SK-N-DZ (cell line): ENCODE data around the gene CAMKMT.

Experiments
- DNase-seq: peaks from one replicate; pipeline ENCODE4 v3.0.0-alpha.2; 2015; ENCODE audit warnings: low spot score

Gene CAMKMT

DNA sequence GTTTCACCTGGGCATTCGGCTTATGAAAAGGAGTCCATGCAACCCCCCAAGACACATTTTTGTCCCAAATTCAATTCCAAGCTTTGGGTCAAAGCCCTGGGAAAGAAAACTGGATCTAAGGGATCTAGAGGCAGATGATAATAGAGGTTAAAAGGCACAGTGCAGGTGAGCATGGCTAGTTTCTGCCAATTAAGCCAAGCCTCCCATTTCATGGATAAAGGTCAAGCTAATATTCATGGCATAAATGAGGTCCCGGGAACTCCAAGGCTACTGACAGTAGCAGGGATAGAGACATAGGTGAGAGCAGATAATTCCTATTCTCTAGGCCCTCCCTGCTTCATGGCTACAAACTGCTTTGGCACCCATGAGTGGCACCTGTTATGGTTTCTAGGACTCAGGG lies 83.1 kb downstream of the CAMKMT start:
- no peak for DNase-seq

DNA sequence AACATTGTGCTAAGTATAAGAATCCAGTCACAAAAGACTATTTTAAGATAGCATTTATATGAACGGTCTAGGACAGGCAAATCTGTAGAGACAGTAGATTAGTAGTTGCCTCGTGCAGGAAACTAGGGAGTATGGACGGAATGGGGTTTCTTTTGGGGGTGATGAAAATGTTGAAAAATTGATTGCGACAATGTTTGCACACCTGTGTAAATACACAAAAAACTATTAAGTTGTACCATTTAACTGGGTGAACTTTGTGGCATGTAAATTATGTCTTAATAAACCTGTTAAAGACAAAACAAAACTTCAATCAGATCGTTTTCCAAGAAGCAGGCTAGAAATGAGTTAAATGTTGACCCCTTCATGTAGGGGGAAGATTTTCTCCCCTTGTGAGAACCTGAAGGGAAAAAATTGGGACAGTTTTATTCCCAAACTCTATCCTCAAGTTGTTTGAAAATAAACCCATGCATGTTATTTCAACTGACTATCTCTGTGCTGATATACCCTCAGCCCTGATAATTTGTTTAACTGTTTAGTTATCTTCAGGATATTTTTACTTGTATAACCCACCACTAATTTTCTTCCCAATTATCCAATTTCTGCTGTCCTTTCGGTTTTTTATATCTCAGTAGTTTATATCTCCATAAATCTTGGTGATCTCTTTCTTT lies 87.2 kb downstream of the CAMKMT start:
- DNase-seq: no peak

DNA sequence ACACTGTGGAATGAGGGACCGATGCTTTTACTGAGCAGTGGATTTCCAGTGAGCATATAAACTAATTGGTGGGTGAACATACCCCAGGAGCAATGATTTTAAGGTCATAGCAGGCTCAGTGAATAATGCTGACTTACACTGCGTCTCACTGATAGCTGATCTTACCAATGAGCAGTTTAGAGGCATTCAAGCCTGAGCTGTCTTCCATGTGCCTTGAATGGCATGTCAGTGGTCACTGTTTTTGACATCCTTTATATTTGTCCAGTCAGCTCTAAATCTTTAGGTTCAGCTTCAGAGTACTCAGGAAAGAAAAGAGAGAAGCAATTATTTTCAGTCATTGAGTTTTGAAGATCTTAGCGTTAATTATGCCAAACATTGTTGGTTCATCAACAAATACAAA lies 88.3 kb downstream of the CAMKMT start:
- no peak for DNase-seq

DNA sequence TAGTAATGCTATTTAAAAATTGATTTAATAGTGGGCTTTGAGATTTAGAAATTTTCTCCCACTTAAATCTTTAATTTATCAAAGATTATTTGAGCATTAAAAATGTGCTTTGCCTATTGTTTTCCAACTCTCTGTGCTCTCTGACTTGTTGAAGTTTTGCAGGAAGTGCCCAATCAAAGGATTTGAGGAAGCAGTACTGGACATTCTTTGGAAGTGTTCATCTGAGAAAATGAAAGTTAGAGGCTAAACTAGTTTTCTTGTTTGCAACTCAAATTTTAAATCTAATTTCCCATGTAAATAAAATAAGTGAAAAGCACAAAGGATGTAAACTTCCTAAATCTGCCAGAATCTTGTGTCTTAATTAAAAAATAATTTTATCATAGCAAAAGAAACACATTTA lies 89.1 kb downstream of the CAMKMT start:
- no peak for DNase-seq

DNA sequence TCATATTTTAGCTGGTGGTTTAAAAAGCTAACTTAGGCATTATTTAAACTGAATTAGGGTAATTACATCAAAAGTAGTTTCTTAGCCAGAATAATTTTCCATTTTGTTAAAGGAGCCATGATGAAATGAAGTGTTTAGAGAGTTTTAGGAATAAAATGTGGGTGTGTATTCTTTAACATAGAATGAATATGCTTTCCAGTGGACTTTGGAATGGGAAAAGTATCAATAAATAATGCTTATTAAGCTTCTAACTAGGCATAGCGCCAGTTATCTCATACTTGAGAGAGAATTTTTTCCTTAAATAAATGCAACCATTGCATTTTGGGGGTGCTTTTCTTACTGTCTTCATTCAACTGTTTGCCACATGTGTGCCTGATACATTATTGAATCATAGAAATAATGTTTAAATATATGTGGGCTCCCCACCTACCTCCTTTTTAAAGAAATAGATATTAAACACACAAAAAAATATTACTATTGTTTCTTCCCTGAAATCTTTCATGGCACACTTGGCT lies 90.4 kb downstream of the CAMKMT start:
- DNase-seq: no peak

DNA sequence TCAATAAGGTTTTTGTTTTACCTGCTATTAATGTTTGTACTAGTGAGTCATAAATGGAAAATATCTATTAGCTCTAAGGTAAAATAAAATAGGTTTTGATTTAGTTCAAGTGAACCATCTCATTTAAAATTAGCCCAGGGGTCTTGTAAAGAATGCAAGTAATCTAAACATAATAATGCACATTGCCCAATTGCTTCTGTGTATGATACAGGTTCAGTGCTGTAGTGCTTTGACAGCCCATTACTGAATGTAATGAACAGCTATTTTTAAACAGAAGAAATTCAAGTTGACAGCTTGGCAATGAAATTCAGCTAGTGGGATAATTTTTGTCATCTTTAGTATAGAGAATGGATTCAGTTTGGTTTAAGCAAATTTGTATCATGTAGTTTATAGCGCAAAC lies 91.5 kb downstream of the CAMKMT start:
- no peak for DNase-seq

DNA sequence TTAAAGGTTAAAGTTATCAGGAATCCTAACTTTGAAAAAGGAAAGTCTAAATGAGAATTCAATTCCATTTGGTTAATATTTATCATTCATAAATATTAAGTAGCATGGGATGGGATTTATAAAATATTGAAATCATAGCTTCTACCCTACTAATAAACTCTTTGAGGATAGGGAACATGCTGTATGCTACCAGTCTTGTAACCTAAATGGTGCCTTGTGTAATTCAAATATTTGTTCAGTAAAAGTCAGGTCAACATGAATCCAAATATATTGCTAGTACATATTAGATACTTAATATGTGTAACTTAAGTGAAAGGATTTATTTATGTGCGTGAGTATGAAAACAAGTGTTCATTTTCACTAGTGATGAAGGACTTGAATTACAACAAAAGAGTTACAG lies 94.1 kb downstream of the CAMKMT start:
- no peak for DNase-seq

DNA sequence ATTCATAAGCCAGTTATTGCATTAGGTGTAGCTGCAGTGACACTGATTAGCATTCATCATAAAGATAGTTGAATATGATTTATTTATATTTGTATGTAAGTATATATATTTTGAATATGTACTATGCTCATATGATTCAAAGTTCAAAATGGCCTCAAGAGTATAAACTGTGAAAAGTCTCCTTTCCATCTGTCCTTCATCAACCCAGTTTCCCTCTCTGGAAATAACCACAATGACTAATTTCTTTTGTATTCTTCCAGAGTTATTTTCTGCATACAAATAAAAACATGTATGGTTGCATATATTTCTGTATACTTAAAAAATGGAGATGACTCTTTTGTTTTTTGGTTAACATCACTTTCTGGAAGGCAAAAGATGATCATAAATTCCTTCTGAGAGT lies 95.2 kb downstream of the CAMKMT start:
- DNase-seq: no peak

DNA sequence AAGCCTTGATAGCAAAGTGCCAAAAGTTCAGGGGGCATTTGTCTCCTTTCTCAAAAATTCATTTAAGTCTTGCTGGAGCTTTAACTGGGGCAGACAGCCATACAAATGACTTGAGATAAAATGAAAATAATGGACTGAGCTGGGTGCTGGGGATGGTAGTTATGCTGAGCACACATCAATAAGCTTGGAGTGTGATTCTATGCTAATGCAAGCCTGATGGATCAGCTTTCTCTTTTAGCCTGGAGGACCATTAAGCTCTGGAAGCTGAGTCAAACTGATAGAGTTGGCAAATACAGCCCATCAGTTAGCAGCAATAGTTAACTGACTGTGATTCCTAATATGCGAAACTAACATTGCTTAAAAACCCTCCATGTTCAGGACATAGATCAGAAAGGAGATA lies 98.0 kb downstream of the CAMKMT start:
- no peak for DNase-seq

DNA sequence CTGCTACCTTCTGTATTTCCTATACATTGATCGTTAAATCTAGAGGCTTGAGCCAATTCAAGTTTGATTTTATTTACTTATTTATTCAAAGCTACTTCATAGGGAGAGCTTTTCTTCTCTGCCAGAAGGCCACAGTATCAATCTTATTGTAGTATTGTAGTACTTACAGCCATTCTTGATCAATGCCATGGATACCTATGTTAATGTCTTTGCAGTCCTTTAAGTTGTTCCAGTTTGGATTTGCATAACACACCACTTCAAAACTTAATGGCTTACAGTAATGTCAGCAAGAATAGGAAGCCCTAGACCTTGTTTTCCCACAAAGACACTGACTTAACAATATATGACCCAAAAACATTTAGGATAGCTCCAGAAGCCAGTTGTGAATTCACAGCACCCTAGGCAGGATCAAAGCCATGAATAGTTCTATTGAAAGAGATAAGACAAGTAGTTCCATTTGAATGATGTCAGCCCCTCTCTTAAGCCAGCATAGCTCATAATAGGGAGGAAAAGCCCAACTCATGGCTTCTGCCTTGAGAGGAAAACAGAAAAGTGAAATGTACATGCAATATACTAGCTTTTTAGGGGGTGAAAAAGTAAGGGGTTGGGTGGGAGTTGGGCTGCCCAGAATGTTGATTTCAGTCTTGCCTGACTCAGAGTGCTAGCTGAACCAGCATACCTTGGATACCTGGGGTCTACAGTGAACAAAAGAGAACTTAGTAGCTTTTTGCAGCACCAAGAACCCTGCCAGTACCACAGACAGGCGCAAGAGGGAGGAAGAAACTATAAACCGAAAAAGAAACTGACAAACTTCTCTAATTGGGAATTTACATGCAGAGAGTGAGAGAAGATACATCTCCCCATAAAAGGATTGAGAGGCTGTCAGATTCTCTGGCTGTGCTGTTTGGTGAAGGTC lies 101.4 kb downstream of the CAMKMT start:
- DNase-seq: no peak

DNA sequence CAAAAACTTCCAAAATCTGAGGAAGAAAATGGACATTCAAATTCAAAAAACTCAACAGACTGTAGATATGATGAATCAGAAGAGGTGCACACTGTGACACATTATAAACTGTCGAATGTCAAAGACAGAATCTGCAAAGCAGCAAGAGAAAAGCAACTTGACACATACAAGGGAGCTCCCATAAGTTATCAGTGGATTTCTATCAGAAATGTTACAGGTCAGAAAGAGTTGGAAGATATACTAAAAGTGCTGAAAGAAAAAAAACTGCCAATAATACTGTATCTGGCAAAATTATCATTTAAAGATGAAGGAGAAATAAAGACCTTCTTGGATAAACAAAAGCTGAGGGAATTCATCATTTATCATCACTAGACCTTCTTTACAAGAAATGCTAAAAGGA lies 102.7 kb downstream of the CAMKMT start:
- no peak for DNase-seq

DNA sequence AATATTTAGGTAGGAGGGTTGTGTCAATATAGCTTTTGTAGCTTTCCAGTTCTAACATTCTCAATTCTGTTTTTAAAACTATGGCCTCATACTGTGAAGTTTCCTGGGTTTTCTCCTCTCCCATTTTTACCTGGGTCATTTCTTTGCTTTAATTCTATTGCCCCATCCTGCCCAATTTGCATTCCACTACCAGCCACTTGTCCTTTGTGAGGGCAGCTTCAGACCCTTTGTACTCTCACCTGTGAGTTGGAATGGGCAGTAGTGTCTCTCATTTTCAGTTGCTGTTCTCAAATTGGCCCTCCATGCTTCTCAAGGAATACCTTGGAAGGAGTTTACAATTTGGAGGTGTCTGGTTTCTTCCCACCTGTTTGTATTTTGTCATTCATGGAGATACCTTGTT lies 108.4 kb downstream of the CAMKMT start:
- no peak for DNase-seq

DNA sequence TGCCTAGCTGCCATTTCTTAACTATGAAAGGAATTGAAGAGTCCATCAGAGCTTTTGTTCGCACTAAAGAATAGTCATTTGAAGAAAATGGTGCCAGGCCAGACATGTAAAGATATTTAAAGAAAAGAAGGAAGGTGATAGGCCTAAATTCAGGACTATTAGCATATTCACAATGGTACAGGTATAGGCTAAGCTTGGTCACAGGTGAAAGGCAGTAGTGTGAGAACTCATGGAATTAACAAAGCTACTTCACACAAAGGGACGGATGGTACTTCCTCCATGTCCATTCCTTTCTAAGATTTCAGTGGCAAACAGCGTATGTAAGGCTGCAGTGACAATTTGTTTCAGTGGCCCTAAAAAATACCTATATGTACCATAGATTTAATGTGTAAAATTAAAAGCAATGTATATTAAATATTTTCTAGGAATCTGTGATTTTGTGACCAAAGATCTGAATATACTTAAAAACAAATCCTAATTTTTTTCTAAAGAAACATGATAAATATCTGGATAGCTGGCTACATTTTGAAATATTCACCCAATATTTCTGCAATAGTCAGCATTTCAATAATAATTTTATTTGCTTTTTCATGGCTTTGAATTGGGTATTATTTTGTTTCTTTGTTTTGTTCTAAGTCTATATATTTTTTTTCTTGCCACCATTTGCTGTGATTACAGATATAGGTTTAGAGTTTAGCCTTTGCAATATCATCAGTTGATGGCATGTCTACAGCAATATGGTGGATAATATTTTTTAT lies 116.1 kb downstream of the CAMKMT start:
- no peak for DNase-seq

DNA sequence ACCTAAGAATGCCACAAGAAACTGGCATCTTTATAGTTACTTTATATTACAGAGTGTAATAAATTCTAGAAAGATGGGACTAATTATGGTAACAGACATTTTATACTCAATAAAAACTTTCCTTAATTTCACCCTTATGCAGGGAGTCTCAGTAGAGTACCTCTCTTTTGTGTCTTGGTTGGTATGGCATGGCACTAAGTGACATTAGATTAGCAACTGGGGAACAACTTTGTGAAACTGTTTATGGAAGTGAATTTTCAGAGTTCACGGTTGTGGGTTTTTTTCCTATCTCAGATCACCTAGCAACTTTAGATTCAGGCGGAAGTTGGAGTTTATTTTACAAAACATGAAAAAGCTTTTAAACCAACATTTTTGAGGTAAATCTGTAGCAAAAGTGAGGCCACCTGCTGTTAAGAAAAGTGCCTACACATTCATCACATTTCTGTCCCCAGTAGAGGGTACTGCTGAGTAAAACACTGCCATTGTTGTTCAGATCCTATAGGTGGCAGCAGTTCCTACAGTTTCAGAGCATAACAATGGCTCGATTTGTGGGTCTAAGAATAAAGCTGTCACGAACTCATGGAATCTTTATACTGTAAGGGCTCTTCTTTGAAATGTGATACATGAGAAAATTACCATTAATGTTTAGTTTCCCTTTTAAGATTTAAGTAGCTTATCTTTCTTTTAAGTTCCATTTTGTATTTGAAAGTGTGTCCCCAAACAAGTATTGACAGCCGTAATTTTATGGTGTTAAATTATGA lies 117.6 kb downstream of the CAMKMT start:
- peak; percentile 85 for DNase-seq

DNA sequence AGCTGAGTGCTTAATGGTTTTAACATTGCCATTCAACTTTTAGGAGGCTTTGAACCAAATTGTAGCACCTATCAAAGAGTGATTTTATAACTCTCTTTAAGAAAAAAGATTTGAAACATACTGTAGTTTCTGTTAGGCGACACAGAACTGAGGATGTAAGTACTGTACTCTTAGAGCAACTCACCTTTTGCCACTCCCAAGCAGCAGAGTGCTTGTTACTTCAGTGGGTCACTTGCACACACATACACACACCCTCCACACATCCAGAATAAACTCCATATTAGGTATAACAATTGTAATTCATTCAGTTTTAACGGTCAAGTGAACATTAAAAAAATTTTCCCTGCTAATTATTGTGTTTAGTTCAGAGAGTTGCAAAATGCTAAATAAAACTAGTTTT lies 118.3 kb downstream of the CAMKMT start:
- peak; percentile 4 for DNase-seq

DNA sequence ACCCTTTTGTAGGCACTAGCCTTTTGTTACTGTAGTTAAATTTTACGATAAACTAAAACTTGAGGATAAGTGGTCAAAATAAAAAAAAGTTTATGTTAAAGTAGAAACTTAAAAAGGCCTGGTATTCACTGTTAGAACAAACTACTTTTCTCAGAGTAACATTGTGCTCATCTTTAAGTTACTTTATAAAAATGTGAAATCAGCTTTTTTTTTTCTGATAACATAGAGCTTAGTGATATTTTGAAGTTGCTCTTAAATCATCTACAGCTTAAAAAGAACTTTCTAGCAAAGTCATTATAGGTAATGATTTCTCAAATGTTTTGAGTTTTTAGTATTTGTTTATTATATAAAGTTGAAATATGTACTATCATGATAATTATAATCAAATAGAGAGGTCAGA lies 125.3 kb downstream of the CAMKMT start:
- no peak for DNase-seq

DNA sequence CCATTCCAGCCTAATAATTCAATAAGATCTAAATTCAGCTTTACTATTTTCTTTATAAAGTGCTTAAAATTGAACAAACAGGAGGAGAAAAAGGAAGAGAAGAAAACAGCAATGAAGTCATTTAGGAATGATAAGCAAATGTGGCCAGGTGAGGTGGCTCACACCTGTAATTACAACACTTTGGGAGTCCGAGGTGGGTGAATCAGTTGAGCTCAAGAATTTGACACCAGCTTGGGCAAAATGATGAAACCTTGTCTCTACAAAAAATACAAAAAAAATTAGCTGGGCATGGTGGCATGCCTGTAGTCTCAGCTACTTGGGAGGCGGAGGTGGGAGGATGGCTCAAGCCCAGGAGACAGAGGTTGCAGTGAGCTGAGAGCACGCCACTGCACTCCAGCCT lies 129.0 kb downstream of the CAMKMT start:
- no peak for DNase-seq

DNA sequence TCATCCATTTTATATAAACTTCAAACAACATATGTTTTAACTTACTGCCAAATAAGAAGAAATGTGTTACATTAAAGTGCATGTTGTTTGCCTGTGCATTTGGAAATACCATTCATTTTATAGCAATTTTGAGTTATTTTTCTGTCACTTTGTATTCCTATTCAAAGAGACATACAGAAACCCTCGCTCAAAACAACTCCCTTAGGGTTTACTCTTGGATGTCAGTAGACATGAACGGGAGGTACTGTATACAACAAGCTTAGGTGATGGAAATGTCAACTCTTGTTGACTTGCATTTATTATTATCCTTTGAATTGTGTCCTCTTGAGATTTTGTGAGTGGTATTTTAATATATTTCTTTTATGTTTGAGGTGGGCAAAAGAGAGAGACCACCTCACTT lies 132.3 kb downstream of the CAMKMT start:
- DNase-seq: no peak

DNA sequence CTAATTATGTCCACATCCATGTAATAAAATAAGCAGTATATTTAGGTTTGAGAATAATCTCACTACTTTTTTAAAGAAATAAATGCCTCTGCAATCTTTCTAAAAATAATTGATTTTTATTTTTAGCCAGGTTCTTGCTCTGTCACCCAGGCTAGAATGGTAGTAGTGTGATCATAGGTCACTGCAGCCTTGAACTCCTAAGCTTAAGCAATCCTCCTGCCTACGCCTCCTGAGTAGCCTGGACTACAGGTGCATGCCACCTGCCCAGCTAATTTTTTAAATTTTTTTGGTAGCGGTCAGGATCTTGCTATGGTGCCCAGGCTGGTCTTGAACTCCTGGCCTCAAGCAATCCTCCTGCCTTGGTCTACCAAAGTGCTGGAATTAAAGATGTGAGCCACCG lies 133.3 kb downstream of the CAMKMT start:
- DNase-seq: no peak

DNA sequence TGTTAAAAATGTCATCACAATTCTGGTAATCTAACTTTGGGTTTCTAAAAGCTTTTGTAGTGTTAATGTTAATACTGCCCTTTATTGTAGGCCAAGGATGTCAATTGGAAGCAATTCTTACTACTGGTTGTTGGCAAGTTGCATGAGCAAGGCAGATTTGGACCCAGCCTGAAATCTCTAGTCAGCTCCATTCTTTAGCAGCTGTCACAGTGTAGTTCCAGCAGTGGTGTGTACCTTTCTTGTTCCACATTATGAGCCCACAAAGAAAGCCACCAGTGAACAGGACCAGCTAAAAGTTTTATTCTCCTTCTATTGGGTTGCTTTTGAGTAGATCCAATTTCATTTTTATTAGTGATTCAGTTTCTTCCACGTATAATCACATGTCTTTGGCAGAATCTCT lies 133.8 kb downstream of the CAMKMT start:
- DNase-seq: no peak

DNA sequence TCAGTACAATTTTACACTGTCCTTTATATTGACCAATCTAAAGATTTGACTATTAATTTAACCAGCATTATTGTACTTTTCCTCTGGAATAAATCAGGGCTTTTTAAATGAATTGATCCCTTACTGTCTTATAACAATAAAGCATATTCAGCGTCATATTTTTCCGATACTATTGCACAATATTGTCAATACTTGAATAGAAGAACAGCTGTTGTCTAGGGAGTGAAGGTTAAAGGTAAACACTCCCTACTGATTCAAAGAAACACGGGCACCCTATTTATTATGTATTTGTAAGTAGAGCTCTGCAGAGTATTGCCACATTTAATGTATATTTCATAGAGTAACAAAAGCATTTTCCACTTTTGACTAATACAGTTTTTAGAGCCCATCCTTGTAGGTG lies 134.4 kb downstream of the CAMKMT start:
- DNase-seq: no peak

DNA sequence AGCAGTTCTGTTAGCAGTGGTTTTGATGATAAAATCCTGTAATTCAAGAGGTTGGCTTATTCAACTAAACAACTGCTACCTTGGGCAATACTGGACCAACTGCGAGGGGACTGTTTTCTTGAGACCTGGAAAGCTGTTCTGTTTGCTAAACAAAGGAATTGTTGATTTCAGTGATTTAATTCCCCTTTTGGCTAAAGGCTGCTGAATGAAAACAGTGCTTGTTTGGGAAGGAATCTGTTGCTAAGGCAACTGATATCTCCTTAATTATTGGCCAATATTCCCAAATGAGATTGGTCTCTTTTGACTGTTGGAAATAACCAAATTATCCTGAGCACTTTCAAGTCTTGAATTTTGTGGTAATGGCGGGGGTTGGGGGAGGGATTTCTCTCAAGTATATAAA lies 136.8 kb downstream of the CAMKMT start:
- no peak for DNase-seq
